ENCODE results near the gene COA1.
"Not testable (repeated sequence)": the region's sequence is repeated elsewhere in the genome, so short reads cannot be mapped to it uniquely, and the experiment has no call there.

The COA1 gene, protein sequence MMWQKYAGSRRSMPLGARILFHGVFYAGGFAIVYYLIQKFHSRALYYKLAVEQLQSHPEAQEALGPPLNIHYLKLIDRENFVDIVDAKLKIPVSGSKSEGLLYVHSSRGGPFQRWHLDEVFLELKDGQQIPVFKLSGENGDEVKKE

DNA sequence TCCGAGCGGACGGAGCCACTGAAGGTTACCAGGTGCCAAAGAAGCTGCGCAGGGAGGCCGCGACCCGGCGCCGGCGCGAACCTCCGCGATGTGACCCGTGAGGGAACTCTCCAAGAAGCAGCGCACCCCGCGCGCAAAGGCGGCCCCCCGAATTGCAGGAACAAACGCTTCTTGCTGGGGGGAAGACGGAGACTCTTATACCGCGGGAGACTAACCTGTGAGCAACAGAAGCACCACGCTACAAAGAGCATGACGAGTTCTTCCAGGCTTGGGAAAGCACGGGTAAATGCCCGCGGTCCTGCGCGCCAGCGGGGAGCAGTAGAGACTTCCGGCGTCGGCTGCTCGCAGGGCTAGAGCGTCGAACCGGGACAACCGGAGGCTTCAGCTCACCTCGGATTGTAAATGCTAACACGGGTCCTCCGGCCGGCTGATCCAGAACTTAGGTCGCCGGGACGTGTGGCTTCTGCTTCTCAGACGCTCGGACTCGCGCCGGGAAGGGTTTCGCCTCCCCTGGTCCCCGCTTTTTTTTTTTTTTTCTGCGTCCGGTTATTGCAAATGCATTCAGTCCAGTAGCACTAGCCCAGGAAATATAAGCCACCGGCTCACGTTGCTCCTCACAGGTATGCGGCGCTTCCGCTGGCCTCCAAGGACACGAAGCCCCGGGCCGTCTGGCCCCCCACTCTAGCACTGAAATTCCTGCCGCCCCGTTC is at the start of gene COA1:
Gene COA1 (minus strand): TSS at position 310 of the 710 bp plus-strand sequence. CDS start 80,909 bp downstream, outside the sequence.
- DNase-seq (ENCODE audit: low read depth), result peak; percentile 93

DNA sequence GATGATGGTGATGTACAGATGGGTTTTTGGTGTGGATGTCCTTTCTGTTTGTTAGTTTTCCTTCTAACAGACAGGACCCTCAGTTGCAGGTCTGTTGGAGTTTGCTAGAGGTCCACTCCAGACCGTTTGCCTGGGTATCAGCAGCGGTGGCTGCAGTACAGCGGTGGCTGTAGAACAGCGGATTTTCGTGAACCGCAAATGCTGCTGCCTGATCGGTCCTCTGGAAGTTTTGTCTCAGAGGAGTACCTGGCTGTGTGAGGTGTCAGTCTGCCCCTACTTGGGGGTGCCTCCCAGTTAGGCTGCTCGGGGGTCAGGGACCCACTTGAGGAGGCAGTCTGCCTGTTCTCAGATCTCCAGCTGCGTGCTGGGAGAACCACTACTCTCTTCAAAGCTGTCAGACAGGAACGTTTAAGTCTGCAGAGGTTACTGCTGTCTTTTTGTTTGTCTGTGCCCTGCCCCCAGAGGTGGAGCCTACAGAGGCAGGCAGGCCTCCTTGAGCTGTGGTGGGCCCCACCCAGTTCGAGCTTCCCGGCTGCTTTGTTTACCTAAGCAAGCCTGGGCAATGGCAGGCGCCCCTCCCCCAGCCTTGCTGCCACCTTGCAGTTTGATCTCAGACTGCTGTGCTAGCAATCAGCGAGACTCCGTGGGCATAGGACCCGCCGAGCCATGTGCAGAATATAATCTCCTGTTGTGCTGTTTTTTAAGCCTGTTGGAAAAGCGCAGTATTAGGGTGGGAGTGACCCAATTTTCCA is 49.1 kb upstream of the COA1 start:
- DNase-seq (ENCODE audit: low read depth), result not testable (repeated sequence)

DNA sequence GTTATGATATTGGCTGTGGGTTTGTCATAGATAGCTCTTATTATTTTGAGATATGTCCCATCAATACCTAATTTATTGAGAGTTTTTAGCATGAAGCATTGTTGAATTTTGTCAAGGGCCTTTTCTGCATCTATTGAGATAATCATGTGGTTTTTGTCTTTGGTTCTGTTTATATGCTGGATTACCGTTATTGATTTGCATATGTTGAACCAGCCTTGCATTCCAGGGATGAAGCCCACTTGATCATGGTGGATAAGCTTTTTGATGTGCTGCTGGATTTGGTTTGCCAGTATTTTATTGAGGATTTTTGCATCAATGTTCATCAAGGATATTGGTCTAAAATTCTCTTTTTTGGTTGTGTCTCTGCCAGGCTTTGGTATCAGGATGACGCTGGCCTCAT is 45.9 kb upstream of the COA1 start:
- DNase-seq (ENCODE audit: low read depth), result not testable (repeated sequence)

DNA sequence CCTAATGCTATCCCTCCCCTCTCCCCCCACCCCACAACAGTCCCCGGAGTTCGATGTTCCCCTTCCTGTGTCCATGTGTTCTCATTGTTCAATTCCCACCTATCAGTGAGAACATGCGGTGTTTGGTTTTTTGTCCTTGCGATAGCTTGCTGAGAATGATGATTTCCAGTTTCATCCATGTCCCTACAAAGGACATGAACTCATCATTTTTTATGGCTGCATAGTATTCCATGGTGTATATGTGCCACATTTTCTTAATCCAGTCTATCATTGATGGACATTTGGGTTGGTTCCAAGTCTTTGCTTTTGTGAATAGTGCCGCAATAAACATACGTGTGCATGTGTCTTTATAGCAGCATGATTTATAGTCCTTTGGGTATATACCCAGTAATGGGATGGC is 43.9 kb upstream of the COA1 start:
- DNase-seq (ENCODE audit: low read depth), result not testable (repeated sequence)

DNA sequence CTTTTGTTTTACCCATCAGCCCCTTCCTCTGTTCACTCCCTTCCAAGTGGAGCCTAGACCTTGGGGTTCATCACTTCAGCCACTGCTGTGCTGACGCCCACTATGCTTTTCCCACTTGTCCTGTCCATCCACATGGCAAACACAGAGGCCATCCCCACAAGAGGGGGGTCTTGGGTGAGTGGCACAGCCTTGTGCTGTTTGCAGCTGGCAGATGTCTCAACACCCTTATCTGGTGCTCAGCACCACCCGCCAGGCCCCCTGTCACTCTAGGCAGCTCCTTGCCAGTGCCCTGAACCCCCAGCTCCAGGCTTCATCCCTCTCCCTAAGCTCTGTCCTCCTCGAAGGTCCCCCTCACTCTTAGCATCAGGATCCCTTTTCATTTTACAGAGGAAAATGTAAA is 42.2 kb upstream of the COA1 start:
- no peak for DNase-seq (ENCODE audit: low read depth)

DNA sequence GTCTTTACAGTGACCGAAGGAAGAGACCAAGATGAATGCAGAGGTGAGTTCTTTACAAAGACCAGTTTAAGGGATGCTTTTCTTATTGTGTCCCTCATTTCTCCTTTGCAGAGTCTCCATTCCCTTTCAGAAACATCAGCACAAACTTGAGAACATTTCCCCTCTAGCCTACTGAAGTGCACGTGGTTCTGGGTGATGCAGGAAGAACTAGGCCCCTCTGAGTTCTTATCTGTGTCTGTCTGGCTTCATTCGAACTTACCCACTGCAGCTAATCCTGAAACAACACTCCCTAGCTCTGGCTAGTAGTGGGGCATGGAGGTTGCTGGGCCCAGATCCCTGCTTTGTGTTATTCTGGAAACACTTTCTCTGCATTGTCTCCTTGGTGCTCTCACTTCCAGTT is 41.8 kb upstream of the COA1 start:
- no peak for DNase-seq (ENCODE audit: low read depth)

DNA sequence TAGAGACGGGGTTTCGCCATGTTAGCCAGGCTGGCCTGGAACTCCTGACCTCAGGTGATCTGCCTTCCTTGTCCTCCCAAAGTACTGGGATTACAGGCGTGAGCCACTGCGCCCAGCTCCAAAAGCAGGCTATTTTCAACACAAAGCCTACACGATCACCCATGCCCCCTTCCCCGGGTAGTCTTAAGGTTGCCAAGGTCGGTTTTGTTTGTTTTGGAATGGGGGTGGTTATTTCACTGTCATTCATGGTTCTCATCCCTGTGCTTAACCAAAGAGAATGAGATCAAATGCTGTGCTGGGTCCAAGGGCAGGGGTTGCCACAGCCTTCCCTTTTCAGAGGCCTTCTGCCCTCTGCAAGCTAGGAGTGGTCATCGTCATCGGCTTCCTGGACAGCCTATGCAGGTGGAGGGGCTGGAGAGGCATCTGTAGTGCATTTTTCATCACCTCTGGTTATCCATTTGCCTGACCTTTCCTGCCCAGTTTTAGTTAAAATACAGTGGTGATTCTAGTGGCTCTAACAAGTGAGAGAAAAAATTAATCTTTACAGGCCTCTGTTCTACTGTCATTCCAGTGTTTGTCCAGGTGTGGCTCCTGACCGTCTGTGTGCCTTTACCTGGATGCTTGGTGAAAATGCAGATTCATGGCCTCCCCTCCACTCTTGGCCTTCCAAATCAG is 40.6 kb upstream of the COA1 start:
- DNase-seq (ENCODE audit: low read depth), result no peak

DNA sequence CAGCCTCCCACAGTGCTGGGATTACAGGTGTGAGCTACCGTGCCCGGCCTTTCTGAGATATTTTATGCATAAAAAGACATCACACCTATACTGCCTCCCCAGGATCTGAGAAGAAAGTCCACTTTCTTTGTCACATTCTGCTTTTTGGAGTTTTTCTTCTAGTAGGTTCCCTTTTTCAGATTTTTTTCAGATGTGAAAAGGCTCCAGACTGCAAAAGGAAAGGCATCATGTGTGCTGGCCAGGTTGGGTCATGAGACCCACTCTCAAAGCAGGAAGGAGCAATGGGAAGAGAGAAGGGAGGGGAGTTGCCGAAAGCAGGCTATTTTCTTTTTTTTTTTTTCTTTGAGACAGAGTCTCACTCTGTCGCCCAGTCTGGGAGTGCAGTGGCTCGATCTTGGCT is 40.0 kb upstream of the COA1 start:
- no peak for DNase-seq (ENCODE audit: low read depth)

DNA sequence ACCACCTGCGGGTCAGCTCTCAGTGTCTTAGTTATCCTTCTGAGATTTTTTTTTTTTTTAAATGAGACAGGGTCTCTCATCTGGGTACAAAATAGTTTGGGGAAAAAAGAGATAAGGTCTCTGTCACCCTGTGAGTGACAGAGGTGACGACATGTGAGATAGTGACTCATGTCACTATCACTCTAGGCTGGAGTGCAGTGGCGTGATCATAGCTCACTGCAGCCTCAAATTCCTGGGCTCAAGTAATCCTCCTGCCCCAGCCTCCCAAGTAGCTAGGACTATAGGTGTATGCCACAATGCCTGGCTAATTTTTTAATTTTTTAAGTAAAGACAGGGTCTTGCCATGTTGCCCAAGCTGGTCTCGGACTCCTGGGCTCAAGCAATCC is 39.6 kb upstream of the COA1 start:
- no peak for DNase-seq (ENCODE audit: low read depth)

DNA sequence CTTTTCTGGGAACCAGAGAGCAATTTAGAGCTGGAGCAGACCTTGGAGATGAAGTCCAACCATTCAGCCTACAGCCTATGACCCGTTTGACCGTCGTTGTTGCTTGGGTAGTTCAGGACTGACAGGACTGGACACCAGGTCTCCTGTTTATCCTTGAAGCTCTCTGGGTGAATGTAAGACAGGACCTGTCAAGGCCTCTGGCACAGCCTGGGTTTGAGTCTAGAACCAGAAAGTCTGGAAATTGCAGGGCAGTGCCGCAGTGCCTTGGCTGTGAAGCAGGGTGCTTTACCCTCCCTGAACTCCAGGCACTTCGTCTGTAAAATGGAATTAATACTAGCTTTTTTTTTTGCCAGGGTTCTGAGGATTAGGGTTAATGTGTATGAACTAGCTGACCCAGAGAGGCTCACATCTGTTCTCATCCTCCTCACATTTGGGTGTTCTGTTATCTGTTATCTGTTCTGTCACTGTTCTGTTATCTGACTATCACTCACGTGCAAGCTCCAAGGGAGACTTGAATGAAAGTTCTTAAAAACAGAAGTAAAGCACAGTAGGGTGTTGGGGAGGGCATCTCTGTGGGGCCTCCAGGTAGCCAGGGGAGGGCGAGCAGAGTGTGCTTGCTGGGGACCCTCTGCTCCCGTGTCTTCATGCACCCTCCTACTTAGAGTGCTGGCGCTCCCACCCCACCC is 39.0 kb upstream of the COA1 start:
- DNase-seq (ENCODE audit: low read depth), result no peak

DNA sequence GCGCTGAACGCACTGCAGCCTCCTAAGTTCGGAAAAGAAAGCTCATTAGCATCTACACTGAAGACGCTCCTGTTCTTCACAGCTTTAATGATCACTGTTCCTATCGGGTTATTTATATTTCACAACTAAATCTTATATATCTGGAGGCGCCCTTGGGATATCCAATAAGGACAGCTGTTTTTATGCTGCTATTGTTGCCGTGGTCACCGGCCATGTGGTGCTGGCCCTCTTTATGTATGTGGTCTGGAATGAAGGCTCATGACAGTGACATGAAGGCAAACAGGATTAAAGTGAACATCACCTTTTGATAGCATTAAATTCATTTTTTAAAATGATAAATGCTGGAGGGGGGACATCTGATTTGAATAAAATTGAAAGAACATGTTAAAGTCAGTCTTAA is 38.0 kb upstream of the COA1 start:
- no peak for DNase-seq (ENCODE audit: low read depth)

DNA sequence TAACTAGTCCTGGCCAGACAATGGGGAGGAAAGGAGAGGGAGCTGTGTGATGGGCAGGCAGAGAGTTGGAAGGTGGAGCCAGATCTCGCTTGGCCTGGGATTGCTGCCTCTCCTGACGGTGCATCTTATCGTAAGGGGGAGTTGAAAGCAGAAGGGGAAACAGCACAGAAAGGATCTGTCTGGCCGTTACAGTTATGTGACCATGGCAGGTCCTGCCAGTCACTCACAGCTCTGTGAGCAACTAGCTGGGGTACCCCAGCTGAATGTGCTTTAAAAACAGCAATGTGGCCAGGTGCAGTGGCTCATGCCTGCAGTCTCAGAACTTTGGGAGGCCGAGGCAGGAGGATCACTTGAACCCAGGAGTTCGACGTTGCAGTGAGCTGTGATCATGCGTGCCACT is 37.2 kb upstream of the COA1 start:
- DNase-seq (ENCODE audit: low read depth), result no peak

DNA sequence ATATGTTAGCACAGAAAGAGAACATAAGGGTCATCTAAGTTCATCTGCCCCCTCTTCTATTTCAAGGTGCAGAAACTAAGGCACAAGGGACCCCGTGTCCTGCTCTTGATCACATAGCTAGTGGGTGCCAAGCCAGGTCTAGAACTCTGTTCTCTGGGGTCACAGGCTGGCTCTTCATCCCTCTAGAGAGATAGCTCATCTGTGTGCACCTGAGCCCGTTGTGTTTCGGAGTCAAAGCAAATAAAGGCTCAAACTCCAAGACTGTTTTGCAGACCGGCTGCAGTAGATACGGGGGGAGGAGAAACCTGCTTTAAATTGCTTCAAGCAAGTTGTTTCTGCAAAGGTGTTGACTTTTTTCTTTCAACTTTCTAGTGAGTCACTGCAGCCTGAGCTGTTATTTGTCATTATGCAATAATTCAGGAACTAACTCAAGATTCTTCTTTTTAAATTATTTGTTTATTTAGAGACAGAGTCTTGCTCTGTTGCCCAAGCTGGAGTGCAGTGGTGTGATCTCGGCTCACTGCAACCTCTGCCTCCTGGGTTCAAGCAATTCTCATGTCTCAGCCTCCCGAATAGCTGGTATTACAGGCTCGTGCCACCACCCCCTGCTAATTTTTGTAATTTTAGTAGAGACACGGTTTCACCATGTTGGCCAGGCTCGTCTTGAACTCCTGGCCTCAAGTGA is 35.6 kb upstream of the COA1 start:
- no peak for DNase-seq (ENCODE audit: low read depth)

DNA sequence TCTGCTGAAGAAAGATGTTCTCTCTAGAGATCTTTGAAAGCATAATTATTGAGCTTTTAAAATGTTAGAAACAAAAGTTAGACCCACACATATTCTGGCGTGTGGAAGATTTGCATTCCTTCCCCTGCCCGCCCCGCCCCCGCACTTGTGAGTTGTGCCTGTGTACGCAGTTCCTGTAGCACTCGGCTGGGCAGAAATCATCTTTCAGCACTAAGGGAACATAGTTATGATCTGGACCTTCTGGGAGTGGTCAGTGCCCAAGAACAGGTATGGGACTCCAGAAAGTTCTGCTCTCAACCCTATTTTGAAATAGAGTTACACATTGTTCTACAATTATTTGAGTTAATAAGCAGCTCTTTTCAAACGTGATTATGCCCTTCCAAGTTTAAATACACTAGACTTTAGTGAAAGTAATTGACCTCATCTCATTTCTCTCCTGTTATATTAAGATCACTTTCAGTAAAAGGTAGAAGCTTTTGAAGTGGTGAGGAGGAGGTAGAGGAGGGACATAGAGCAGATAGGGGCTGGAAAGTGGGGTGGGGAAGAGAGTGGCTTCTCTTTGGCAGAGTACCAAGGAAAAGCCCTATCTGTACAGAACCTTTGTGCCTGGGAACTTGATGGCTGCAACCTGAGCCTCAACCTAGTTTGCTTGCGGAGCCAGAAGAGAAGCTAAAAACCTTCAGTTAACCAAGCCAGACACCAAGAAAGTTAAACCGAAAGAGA is 34.9 kb upstream of the COA1 start:
- no peak for DNase-seq (ENCODE audit: low read depth)

DNA sequence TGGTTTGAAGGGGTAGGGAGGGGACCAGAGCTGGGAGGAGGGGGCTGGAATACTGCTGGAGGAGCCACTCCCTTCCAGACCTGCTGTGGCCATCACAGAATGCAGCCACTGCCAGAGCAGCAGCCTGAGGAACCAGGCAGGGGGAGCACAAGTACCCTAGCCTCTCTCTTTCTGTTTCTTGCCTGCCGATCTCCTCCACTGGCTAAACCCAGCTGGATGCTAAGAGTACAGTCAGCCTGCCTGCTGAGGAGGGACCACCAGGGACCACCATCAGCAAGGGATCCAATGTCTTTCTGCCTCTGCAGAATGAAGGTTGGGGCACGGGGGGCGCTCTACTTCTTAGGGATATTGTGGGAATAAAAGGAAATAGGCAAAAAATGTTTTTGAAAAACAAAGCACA is 33.9 kb upstream of the COA1 start:
- DNase-seq (ENCODE audit: low read depth), result no peak

DNA sequence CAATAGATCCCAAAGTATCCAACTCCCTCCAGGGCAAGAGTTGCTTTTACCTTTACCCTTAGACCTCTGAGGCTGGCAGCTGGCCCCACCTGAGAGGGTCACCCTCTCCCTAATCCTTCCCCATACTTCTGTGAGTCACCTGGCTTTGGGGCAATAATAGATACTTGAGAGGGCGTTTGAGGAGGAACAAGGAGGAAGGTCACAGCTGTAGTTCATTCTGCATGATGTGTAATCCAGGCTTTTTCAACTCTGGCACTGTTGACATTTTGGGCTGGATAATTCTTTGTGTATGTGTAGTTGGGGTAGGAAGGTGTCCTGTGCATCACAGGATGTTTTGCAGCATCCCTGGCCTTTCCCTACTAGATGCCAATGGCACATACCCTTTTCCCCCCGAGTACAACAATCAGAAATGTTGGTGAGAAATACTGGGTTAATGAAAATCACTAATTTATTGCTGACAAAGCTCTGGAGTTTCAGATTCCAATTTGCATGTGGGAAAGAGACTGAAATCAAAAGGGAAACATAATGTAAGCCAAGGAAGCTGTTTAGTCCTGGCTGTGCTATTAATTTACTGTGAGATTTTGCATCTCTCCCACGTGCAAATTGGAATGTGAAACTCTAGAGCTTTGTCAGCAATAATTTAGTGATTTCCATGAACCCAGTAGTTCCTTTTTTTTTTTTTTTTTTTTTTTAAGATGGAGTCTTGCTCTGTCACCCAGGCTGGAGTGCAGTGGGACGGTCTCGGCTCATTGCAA is 32.8 kb upstream of the COA1 start:
- DNase-seq (ENCODE audit: low read depth), result no peak

DNA sequence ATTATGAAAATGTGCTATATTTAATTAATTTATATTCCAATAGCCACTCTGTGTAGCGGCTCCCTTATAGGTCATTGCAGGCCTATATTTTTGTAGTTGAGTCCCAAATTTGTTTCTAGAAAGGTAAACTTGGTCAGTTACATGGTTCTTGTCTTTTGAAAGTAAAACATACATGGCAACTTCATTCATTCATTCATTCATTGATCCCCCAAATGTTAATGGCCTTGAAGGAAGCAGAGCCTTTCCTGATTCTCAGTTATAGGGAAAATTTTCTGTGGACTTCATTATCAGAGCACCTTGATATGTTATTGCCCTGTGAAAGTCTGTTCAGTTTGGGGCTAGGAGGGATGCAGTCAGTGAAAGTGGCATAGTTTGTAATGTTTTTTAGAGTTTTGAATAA is 32.1 kb upstream of the COA1 start:
- no peak for DNase-seq (ENCODE audit: low read depth)

DNA sequence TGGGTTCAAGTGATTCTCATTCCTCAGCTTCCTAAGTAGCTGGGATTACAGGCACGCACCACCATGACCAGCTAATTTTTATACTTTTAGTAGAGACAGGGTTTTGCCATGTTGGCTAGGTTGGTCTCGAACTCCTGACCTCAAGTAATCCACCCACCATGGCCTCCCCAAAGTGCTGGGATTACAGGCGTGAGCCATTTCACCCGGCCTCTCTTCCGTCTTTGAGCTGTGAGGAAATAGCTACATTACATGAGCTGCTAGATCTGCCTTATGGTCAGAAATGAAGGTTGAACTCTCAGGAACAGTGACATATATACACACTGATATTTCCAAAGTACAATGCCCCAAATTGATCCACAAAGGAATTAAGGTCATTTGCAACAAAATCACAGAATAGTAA is 31.5 kb upstream of the COA1 start:
- no peak for DNase-seq (ENCODE audit: low read depth)

DNA sequence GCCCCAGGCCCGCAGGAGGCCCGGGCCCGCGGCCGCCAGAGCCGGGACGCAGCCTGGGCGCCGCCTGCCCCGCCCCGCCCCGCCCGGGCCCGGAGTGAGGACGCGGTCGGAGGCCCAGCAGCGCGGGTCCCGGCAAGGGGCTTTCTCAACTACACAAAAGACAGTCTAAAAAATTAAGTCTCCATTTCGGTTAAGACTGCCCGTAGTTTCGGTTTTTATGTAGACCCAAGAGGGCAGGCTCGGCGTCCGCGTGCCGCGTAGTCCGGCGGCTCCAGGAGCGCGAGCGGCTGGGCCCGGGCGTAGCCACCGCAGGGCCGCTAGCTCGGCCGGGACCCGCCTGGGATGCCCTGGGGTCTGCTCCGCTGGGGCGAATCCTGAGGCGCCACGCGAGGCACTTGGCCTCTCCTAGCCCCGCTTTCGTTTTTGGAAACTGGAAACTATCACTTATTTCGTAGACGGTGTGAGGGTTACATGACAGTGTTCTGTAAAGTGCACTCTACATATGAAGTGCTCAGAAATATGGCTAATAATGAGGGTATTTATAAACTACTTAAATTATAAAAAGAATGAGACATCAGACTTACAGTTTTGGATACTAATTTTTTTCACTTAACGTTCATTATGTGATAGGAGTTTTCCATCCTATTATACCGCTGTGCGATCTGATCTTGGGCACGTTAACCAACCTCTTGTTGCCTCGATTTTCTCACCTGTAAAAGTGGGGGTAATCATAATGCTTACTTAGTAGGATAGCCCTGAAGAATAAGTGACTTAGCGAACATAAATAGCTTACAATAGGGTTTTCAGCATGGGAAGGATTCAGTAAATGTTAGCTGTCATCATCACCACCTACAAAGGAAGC is 29.7 kb upstream of the COA1 start:
- DNase-seq (ENCODE audit: low read depth), result no peak

Data from HS-5 (cell line).